ENCODE data around the gene DIP2C.
"Not testable (repeated sequence)": the region's sequence is repeated elsewhere in the genome, so short reads cannot be mapped to it uniquely, and the experiment has no call there.

Gene DIP2C, protein sequence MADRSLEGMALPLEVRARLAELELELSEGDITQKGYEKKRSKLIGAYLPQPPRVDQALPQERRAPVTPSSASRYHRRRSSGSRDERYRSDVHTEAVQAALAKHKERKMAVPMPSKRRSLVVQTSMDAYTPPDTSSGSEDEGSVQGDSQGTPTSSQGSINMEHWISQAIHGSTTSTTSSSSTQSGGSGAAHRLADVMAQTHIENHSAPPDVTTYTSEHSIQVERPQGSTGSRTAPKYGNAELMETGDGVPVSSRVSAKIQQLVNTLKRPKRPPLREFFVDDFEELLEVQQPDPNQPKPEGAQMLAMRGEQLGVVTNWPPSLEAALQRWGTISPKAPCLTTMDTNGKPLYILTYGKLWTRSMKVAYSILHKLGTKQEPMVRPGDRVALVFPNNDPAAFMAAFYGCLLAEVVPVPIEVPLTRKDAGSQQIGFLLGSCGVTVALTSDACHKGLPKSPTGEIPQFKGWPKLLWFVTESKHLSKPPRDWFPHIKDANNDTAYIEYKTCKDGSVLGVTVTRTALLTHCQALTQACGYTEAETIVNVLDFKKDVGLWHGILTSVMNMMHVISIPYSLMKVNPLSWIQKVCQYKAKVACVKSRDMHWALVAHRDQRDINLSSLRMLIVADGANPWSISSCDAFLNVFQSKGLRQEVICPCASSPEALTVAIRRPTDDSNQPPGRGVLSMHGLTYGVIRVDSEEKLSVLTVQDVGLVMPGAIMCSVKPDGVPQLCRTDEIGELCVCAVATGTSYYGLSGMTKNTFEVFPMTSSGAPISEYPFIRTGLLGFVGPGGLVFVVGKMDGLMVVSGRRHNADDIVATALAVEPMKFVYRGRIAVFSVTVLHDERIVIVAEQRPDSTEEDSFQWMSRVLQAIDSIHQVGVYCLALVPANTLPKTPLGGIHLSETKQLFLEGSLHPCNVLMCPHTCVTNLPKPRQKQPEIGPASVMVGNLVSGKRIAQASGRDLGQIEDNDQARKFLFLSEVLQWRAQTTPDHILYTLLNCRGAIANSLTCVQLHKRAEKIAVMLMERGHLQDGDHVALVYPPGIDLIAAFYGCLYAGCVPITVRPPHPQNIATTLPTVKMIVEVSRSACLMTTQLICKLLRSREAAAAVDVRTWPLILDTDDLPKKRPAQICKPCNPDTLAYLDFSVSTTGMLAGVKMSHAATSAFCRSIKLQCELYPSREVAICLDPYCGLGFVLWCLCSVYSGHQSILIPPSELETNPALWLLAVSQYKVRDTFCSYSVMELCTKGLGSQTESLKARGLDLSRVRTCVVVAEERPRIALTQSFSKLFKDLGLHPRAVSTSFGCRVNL (N-terminal part only)

GRCh38 chr10:689452-690371 lies at the start of gene DIP2C:
Gene DIP2C, minus strand, starts transcription at chr10:689668. Its CDS starts 90 bp downstream, at chr10:689578.
- DNase-seq = no peak

- DNase-seq = no peak
Measured at GRCh38 chr10:734481-734880, 45.0 kb upstream of the DIP2C start.

- DNase-seq = no peak
Measured at GRCh38 chr10:733086-733485, 43.6 kb upstream of the DIP2C start.

- no peak for DNase-seq
Measured at GRCh38 chr10:729213-729612, 39.7 kb upstream of the DIP2C start.

- DNase-seq = no peak
Measured at GRCh38 chr10:728603-729002, 39.1 kb upstream of the DIP2C start.

DNA sequence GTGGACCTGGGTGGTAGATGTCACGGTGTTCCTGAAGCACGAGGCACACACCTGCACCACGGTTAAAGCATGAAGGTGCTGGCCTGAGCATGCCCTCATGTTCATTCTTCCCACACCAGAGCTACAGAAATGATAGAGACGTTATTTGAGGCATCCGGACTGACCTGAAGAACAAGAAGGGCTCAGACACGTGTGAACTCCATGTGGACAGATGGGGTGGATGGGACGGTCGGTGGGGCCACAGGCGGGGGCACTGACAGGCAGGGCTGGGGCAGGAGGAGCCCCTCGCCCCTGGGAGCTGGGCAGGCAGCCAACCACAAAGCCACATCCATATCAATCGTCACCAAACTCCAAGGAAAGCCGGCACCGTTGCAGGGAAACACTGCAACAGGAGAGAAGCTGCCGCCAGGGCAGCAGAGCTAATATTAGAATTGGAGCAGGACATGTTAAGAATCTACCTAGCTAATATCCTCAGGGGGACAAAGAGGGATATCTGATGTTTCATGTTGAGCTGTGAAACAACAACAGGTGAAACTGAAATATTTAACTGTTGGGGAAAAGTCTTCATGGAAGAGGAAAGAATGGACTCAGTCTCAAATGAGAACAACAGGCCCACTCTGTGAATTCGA lies 37.8 kb upstream of the DIP2C start:
- DNase-seq = no peak

GRCh38 chr10:725786-726185 lies 36.3 kb upstream of the DIP2C start:
- DNase-seq = no peak

- no peak for DNase-seq
Measured at GRCh38 chr10:725302-725701, 35.8 kb upstream of the DIP2C start.

GRCh38 chr10:723973-724372 lies 34.5 kb upstream of the DIP2C start:
- DNase-seq = no peak

- no peak for DNase-seq
Measured at GRCh38 chr10:722281-723060, 33.0 kb upstream of the DIP2C start.

GRCh38 chr10:718143-718700 lies 28.8 kb upstream of the DIP2C start:
- DNase-seq = no peak

DNA sequence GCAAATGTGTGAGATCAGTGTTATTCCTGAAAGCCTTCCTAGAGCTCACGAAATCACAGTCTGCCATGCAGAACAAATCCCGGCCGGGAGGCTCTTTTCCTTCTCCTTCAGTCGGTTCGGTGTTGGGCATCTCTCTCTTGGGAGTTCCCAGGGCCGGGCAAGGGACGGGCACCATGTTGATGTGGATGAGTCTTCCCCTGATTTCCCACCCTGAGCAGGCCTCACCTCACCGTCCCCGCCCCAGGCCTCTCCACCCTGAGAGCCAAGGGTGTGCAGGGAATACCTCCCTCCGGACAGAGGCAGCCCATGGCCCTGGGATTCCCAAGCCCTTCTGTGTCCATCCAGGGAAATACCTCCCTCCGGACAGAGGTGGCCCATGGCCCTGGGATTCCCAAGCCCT lies 28.0 kb upstream of the DIP2C start:
- DNase-seq = no peak

DNA sequence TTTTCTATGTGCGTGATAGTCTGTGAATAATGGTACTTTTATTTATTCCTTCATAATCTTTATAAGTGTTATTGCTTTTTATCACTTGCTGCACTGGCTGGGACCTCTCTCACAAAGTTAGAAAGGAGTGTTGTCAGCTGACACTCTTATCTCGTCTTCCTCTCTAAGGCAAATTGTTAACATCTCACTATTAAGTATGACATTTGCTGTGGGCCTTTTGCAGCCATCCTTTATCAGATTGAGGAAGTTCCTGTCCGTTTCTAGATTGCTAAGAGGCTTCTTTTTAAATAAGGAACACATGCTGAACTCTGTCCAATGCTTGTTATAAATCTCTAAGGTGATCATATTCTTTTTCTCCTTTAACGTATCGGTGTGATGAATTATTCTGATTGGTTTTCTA lies 27.4 kb upstream of the DIP2C start:
- DNase-seq = no peak

DNA sequence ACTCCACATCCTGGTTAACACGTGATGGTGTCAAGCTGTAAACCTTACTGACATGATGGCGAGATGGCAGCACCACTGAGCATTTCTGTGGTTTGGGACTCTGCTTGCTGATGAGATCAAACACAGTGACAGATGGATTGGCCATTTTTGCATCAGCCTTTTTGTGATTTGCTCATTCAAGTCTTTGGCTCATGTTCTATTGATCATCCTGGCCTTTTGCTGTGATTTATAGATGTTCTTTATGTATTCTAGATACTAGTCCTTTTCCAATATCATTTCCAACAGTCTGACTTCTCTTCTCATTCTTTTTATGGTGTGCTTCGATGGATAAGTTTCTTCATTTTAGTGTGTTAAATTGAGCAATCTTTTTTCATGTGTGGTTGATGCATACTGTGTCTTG lies 24.7 kb upstream of the DIP2C start:
- DNase-seq = no peak

GRCh38 chr10:712575-712974 lies 23.1 kb upstream of the DIP2C start:
- no peak for DNase-seq

DNA sequence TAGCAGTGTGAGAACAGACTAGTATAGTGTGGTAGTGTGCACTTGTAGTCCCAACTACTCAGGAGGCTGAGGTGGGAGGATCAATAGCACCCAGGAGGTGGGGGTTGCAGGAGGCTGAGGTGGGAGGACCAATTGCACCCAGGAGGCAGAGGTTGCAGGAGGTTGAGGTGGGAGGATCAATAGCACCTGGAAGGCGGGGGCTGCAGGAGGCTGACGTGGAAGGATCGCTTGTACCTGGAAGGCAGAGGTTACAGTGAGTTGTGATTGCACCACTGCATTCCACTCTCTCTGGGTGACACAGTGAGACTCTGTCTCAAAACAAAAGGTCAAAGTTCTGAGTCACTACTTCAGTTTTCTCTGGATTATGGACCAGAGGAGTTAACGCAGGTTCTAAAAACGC lies 22.6 kb upstream of the DIP2C start:
- DNase-seq = no peak

GRCh38 chr10:707861-708260 lies 18.4 kb upstream of the DIP2C start:
- DNase-seq = no peak

DNA sequence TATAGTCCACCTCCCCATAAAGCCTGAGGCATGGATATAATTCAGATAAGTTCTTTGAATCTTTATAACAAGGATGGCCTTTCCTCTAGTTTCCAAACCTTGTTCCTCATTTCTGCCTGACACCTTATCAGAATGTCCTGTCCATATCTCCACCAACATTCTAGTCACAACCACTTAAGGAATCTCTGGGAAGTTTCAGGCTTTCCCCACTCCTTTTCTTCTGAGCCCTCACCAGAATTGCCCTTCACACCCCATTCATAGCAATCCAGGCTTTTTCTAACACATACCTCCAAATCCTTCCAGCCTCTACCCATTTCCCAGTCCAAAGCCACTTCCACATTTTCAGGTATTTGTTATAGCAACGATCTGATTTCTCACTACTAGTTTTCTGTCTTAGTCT lies 18.0 kb upstream of the DIP2C start:
- no peak for DNase-seq

GRCh38 chr10:703118-703517 lies 13.7 kb upstream of the DIP2C start:
- DNase-seq = no peak

GRCh38 chr10:700183-700582 lies 10.7 kb upstream of the DIP2C start:
- DNase-seq = not testable (repeated sequence)

Data from activated CD4-positive, alpha-beta T cell treated with anti-CD3 and anti-CD28 coated beads, Interleukin-2, amount 50 U/mL, for 1 hour (primary cell).